GM12891 (cell line): ENCODE measurements around the gene TTC9B.

ENCODE experiments used
- POLR2A ChIP-seq: IDR thresholded peaks from 2 replicates; pipeline ENCODE4 v1.6.1; 2011; ENCODE audit warnings: low read depth, low read length, control low read depth
- POLR2AphosphoS5 ChIP-seq: IDR thresholded peaks from 2 replicates; pipeline ENCODE4 v1.6.1; 2011; ENCODE audit warnings: low read depth, low read length, control low read depth
- POU2F2 ChIP-seq: IDR thresholded peaks from 2 replicates; pipeline ENCODE4 v1.6.1; 2011; ENCODE audit warnings: low read depth, mild to moderate bottlenecking, control low read depth, low read length, moderate library complexity
- SPI1 ChIP-seq: IDR thresholded peaks from 2 replicates; pipeline ENCODE4 v1.6.1; 2011; ENCODE audit warnings: low read depth, low read length, control low read depth

DNA sequence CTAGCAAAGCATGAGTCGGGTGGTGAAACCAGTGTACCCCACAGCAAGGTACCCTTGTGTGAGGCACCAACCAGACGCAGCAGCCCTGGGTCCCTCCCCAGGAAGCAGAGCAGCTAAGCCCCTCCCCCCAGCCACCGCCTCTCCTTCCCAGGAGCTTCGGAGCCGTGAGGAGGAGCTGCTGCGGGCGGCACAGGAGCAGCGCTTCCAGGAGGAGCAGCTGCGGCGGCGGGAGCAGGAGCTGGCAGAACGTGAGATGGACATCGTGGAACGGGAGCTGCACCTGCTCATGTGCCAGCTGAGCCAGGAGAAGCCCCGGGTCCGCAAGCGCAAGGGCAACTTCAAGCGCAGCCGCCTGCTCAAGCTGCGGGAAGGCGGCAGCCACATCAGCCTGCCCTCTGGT lies 12.4 kb downstream of the TTC9B start:
- TF ChIP-seq POLR2AphosphoS5 (no peak), SPI1 (no peak), POLR2A (no peak), POU2F2 (no peak)
